ENCODE results near the gene CDCA3. TPM values are rescaled to one million over a fixed set of nuclear protein-coding genes. Genes with fewer than 3 reads are reported as not detected.
A peak's percentile ranks its signal among the peaks of the same experiment; 100 is the strongest.
"Not testable (repeated sequence)": the region's sequence is repeated elsewhere in the genome, so short reads cannot be mapped to it uniquely, and the experiment has no call there.

The CDCA3 gene
- total RNA-seq, 1 donor from 2014 or later = 0.58 TPM

- ATAC-seq = peak; percentile 89
- peak; percentile 99 for DNase-seq (ENCODE audit: low spot score)
These were observed 22.3 kb upstream of the CDCA3 start, which contains the start of gene SPSB2 for GRCh38 chr12:6873094-6874014. TSS of gene SPSB2 (minus strand) at chr12:6873303. CDS start at chr12:6872901, 402 bp downstream.

DNA sequence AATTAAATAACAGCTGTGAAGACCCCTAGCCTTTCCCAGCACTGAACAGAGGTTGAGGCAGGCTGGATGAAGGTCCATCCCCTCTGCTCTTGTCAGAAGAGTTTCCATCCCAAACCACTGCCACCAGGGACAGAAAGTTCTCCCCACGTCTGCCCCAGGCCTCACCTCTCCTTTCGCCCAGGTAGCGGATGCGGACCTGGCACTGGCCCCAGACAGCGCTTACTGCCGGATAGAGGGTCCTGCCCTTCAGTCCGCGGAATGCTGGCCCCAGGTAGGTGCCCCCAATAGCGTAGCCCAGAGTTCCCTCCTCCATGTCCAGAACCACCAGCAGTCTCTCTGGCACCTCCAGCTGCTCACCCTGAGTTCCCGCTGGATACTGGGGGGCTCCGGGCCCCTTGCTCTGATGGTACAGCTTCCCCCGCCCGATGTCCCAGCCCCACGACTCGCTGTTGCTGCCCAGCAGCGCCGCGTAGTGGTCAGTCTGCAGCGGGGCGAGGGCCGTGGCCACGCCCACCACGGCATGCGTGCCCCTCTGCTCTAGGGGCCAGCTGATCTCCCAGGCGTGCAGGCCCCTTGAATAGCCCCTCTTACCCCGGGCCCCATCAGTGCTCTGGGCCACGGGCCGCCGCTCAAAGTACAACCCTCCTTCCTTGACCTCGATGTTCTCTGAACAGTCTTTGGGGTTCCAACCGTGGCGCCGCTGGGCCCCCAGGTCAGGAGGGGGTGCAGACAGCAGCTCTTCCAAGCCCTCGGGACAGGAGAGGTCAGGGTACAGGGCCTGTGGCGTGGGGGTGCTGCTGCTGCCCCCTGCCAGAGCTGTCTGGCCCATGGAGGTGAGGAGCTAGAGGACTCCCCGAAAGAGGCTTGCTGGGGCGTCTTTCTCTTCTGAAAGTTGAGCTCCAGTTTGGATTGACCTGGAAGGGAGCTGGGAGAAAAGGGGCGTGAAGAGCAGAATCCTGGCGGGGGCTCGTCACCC lies 21.3 kb upstream of the CDCA3 start:
- DNase-seq (ENCODE audit: low spot score) = peak; percentile 84
- ATAC-seq = peak; percentile 73

- ATAC-seq (no peak), DNase-seq (ENCODE audit: low spot score) (no peak)
These were observed 20.2 kb upstream of the CDCA3 start for GRCh38 chr12:6871052-6871957.

DNA sequence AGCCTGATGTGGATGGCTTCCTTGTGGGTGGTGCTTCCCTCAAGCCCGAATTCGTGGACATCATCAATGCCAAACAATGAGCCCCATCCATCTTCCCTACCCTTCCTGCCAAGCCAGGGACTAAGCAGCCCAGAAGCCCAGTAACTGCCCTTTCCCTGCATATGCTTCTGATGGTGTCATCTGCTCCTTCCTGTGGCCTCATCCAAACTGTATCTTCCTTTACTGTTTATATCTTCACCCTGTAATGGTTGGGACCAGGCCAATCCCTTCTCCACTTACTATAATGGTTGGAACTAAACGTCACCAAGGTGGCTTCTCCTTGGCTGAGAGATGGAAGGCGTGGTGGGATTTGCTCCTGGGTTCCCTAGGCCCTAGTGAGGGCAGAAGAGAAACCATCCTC lies 19.2 kb upstream of the CDCA3 start:
- DNase-seq (ENCODE audit: low spot score); ATAC-seq: not testable (repeated sequence)

DNA sequence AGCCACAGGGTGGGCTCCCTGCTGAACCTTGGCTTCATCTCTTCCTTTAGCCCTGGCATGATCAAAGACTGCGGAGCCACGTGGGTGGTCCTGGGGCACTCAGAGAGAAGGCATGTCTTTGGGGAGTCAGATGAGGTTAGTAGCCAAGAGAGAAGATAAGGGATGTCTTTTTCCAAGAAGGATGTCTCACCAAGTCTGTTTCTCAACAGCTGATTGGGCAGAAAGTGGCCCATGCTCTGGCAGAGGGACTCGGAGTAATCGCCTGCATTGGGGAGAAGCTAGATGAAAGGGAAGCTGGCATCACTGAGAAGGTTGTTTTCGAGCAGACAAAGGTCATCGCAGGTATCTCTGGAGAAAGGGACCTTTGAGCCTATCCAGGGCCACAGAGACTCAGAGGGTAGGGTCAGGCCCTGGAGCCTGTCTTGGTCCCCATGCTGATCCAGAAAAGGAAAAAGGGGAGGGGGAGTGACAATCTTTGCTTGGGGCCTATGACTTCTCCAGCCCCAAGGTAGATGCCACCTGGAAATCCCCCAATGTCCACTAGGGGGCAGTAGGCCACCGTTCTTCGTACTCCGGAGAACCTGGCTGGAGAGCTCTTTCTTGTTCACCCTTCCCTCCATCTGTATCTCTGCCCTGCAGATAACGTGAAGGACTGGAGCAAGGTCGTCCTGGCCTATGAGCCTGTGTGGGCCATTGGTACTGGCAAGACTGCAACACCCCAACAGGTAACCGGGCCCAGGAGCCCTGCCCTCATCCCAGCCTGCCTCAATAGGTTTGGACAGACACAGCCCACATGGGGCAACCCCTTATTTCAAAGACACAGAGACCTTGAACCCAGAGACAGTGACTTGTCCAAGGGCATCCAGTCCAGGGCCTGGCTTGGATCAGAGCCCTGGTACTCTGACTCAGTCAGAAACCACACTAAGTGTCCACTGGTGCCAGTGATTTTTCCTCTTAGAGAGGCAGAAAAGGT lies 18.2 kb upstream of the CDCA3 start:
- ATAC-seq = peak; percentile 20

DNA sequence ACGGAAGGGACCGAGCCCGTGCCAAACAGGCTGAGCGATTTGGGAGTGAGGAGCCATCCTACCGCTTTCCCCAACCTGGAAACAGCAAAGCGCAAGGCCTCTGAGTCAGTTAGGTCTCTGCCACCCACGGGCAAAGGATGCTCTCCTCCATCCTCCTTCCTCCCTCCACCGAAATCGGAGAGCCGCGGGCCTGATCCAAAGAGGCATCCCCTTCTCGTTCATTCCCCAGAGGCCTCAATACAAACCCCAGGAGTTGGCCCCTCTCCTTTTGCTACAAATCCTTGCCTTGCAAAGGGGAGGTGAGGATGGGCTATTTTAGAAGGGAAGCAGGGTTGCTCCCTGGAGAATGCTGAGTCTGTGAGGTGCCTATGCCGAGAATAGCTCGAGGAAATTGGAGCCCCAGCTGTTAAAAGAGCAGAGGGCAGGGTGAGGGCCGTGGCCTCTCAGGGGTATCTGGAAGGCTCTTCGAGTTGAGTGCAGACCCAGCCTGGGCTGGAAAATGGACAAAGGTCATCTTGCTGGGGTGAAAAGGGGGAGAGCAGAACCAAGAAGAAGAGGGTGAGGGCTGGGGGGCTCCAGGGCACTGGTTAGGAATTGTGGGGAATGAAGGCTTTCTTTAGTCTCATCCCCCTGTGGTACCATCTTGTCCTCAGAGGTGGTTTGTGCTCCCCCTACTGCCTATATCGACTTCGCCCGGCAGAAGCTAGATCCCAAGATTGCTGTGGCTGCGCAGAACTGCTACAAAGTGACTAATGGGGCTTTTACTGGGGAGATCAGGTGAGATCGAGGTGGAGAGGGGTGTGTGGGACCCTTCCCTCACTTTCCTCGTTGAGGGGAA lies 17.3 kb upstream of the CDCA3 start:
- no peak for ATAC-seq

More for the DNA sequence above, 18.2 kb upstream of the CDCA3 start:
- DNase-seq (ENCODE audit: low spot score) = peak; percentile 78

DNA sequence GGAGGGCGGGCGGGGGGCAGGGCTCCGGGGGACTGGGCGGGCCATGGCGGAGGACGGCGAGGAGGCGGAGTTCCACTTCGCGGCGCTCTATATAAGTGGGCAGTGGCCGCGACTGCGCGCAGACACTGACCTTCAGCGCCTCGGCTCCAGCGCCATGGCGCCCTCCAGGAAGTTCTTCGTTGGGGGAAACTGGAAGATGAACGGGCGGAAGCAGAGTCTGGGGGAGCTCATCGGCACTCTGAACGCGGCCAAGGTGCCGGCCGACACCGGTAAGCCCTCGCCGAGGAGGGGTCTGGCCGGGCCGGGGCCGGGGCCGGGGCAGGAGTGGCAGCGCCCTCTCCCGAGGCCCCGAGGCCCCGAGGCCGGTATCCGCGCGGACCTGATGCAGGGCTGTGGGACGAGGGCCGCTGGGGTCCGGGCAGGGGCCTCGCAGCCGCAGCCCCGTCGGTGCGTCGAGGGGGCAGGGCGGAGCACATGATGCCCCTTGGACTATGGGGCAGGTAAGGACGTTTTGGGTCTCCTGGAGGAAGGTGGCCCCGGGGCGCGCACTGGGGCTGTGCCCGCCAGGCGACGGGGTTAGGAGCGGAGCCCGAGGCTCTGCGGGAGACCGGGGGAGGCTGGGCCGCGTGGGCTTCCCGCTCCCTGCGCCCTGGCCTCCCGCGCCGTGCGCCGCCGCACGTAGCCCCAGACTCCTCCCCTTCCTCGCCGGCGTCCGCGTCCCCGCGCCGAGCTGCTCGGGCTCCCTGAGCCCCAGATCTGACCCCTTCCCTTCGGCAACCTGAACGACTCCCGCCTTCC lies 16.5 kb upstream of the CDCA3 start, which contains the start of gene TPI1:
TPI1 (plus strand) TSS at position 119 of the 798 bp plus-strand sequence; CDS start at position 155, 36 bp downstream.
- ATAC-seq (peak; percentile 83), DNase-seq (ENCODE audit: low spot score) (peak; percentile 69)

More for the DNA sequence above, 17.3 kb upstream of the CDCA3 start:
- DNase-seq (ENCODE audit: low spot score) = no peak

- ATAC-seq = peak; percentile 70
- DNase-seq (ENCODE audit: low spot score) = peak; percentile 86
These were observed 15.9 kb upstream of the CDCA3 start for GRCh38 chr12:6866920-6867412.

GRCh38 chr12:6866163-6866919 lies 15.3 kb upstream of the CDCA3 start:
- no peak for ATAC-seq
- no peak for DNase-seq (ENCODE audit: low spot score)

GRCh38 chr12:6865307-6865706 lies 14.2 kb upstream of the CDCA3 start:
- not testable (repeated sequence) for ATAC-seq; DNase-seq (ENCODE audit: low spot score)

DNA sequence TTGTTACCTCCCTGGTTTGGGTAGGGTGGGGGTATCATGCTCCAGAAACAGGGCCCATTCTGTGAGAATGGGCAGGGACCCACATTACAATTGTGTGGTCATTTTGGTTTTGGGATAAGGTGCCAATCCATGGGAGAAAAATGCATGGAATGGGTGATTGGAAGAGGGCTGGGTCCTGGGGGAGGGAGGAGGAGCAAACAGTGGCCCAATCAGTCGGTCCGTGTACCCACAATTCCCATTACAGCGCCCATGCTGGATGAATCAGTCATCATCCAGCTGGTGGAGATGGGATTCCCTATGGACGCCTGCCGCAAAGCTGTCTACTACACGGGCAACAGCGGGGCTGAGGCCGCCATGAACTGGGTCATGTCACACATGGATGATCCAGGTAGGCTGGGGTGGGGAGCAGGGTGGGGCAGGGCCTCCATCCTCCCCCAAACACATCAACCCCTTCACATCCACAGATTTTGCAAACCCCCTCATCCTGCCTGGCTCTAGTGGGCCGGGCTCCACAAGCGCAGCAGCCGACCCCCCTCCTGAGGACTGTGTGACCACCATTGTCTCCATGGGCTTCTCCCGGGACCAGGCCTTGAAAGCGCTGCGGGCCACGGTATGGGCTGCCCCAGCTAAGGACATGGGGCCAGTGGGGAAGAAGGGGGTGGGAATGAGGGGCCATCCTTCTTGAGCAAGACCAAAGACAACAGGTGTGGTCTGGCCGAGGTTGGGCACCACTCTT lies 12.7 kb upstream of the CDCA3 start:
- ATAC-seq (no peak), DNase-seq (ENCODE audit: low spot score) (no peak)

GRCh38 chr12:6863033-6863432 lies 11.9 kb upstream of the CDCA3 start:
- ATAC-seq = no peak
- no peak for DNase-seq (ENCODE audit: low spot score)

GRCh38 chr12:6861391-6861790 lies 10.3 kb upstream of the CDCA3 start:
- no peak for ATAC-seq
- no peak for DNase-seq (ENCODE audit: low spot score)

DNA sequence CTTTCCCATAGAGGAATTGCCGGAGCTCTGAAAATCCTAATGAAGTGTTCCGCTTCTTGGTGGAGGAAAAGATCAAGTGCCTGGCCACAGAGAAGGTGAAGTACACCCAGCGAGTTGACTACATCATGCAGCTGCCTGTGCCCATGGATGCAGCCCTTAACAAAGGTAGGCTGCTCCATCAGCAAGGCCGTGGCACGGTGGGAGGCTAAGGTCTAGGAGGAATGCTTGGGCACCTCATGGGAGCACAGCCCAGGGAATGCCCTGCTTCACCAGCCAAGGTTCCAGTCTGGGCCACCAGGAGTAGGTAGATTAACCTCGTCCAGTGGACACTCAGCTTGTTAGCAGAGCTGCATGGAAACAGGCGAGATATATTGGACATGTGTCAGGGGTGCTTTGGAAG lies 9.9 kb upstream of the CDCA3 start:
- DNase-seq (ENCODE audit: low spot score) = no peak
- no peak for ATAC-seq

GRCh38 chr12:6860116-6860515 lies 9.0 kb upstream of the CDCA3 start:
- no peak for ATAC-seq
- no peak for DNase-seq (ENCODE audit: low spot score)

Measured in left lobe of liver (tissue), 2 donors.